ENCODE results near the gene BUD23. TPM values are rescaled to one million over a fixed set of nuclear protein-coding genes. Genes with fewer than 3 reads are reported as not detected.

Gene BUD23
- total RNA-seq, 1 experiment from 2014 or later, result 78.1 TPM

- no peak overlapping the region for H3K27ac ChIP-seq (ENCODE audit: insufficient read length, low read depth, low read length)
- no peak overlapping the region for H3K14ac ChIP-seq (ENCODE audit: insufficient read depth, low read length)
- peaks cover 17 to 30% (median 19%) of the 10 kb centered on the region in 3 experiments for H3K36me3 Mint-ChIP-seq (ENCODE audit: insufficient read depth in 1 of 3, low read depth in 3 of 3)
- no peaks in the 10 kb centered on the region for H4K20me1 ChIP-seq (ENCODE audit: control insufficient read depth, insufficient read depth, insufficient read length)
- H3K9ac ChIP-seq (ENCODE audit: extremely low read depth, insufficient read length, low read length), result no peak overlapping the region
- H3K23ac ChIP-seq (ENCODE audit: insufficient read length, low read depth, low read length), result no peak overlapping the region
- DNase-seq, result no peak
- H3K18ac ChIP-seq (ENCODE audit: insufficient read length, low read depth, low read length), result no peak overlapping the region
- no peaks in the 10 kb centered on the region for H3K27me3 ChIP-seq (ENCODE audit: insufficient read depth, low read length)
- no peak overlapping the region for H4K8ac ChIP-seq (replicated peaks; ENCODE audit: insufficient read length, low read depth, low read length)
- no peak overlapping the region for H2BK5ac ChIP-seq (ENCODE audit: insufficient read length, low read length)
- H3K4me2 ChIP-seq (ENCODE audit: insufficient read depth, insufficient read length, low read length), result no peak overlapping the region
- peaks cover 4% of the 10 kb centered on the region; the same call in 1 of the 2 replicates for H3K4me1 ChIP-seq (ENCODE audit: insufficient read depth, low read length)
- no peak overlapping the region for H2BK12ac ChIP-seq (ENCODE audit: insufficient read length, low read depth, low read length)
- no peaks in the 10 kb centered on the region for H3K9me3 ChIP-seq (ENCODE audit: control insufficient read depth, low read depth, low read length)
- H3K56ac ChIP-seq (ENCODE audit: insufficient read length, low read depth, low read length), result no peak overlapping the region
- no peak overlapping the region for H3K4me3 Mint-ChIP-seq
- no peak overlapping the region for H4K91ac ChIP-seq (ENCODE audit: insufficient read length, low read depth, low read length)
- no peak overlapping the region for H2AK5ac ChIP-seq (ENCODE audit: insufficient read length, low read length)
- peaks cover 13% of the 10 kb centered on the region for H3K79me1 ChIP-seq (ENCODE audit: insufficient read depth, low read depth, low read length, poor library complexity, severe bottlenecking)
- H2AFZ ChIP-seq (ENCODE audit: low read length), result no peak overlapping the region
- H3K79me2 ChIP-seq (ENCODE audit: insufficient read depth, low read length), result peaks cover 12% of the 10 kb centered on the region; the same call in 1 of the 2 replicates
- H3K23me2 ChIP-seq (ENCODE audit: insufficient read length, low read depth, low read length, poor library complexity, severe bottlenecking), result peaks cover 12% of the 10 kb centered on the region
- no peaks in the 10 kb centered on the region for H3K9me3 Mint-ChIP-seq
- peaks cover 14 to 21% of the 10 kb centered on the region in 2 experiments for H3K4me1 Mint-ChIP-seq
- H2BK15ac ChIP-seq (ENCODE audit: low read depth, low read length), result no peak overlapping the region
- TF ChIP-seq CTCF (conservative IDR thresholded peaks at IDR 0.05), result no peak
- no peak overlapping the region for H3T11ph ChIP-seq (ENCODE audit: low read length)
- WGBS (ENCODE audit: extremely low coverage, insufficient read length, low lambda C conversion rate), result no CpG with 5 or more reads among the region's 6 CpGs
- no peak overlapping the region for H4K5ac ChIP-seq (ENCODE audit: insufficient read length, low read depth, low read length)
- no peak overlapping the region for H3K4ac ChIP-seq (ENCODE audit: low read depth, low read length)
- H2BK20ac ChIP-seq (ENCODE audit: low read depth, low read length, poor library complexity, severe bottlenecking), result no peak overlapping the region
- H2BK120ac ChIP-seq (ENCODE audit: low read depth, low read length, poor library complexity, severe bottlenecking), result no peak overlapping the region
- no peaks in the 10 kb centered on the region; the same call in 1 of the 2 replicates for H3K27me3 Mint-ChIP-seq (ENCODE audit: low read depth)
- H3K27ac Mint-ChIP-seq, result peak overlapping the region in 1 of 3 experiments; percentile 22; a peak in 1 of 7 replicates
Observed at GRCh38 chr7:73678862-73679261, 4.5 kb upstream of the BUD23 start.
